HG02571 (cell line): Measurements from ENCODE around the gene SLC2A4RG.

Experiments
- ATAC-seq: cut with Tn5 transposase; IDR thresholded peaks from one replicate; pipeline ENCODE4 v1.9.1; 2021; ENCODE audit warnings: mild to moderate bottlenecking, moderate library complexity; ENCODE audit not compliant: unreplicated experiment

SLC2A4RG gene

GRCh38 chr20:63739130-63740069 is at the start of gene SLC2A4RG:
SLC2A4RG (plus strand) TSS chr20:63739776; CDS start chr20:63739913, 137 bp downstream.
- peak; percentile 53 for ATAC-seq

GRCh38 chr20:63690003-63690897 is 49.3 kb upstream of the SLC2A4RG start:
- no peak for ATAC-seq

- no peak for ATAC-seq
Observed at GRCh38 chr20:63690898-63691710, 48.5 kb upstream of the SLC2A4RG start.

- no peak for ATAC-seq
Observed at GRCh38 chr20:63691711-63692435, 47.7 kb upstream of the SLC2A4RG start.

GRCh38 chr20:63692436-63693082 is 47.0 kb upstream of the SLC2A4RG start:
- no peak for ATAC-seq

- no peak for ATAC-seq
Observed at GRCh38 chr20:63693083-63693732, 46.4 kb upstream of the SLC2A4RG start.

- ATAC-seq: no peak
Observed at GRCh38 chr20:63693733-63694583, 45.6 kb upstream of the SLC2A4RG start.

- no peak for ATAC-seq
Observed at GRCh38 chr20:63694584-63695423, 44.8 kb upstream of the SLC2A4RG start.

GRCh38 chr20:63695424-63696305 is 43.9 kb upstream of the SLC2A4RG start:
- ATAC-seq: no peak

GRCh38 chr20:63696306-63696627 is 43.3 kb upstream of the SLC2A4RG start:
- no peak for ATAC-seq

GRCh38 chr20:63696628-63697356 is 42.8 kb upstream of the SLC2A4RG start, which contains the start of gene TNFRSF6B:
TNFRSF6B (plus strand) TSS chr20:63696652; CDS start chr20:63696768, 116 bp downstream.
- ATAC-seq: no peak

GRCh38 chr20:63697357-63697867 is 42.2 kb upstream of the SLC2A4RG start:
- ATAC-seq: no peak

- no peak for ATAC-seq
Observed at GRCh38 chr20:63697868-63698545, 41.6 kb upstream of the SLC2A4RG start.

- ATAC-seq: no peak
Observed at GRCh38 chr20:63698739-63699465, 40.7 kb upstream of the SLC2A4RG start.
